Naive thymus-derived CD4-positive, alpha-beta T cell (primary cell): Measurements from ENCODE around the gene GNG7. TPM values are rescaled to one million over a fixed set of nuclear protein-coding genes. Genes with fewer than 3 reads are reported as not detected.
A peak's percentile ranks its signal among the peaks of the same experiment; 100 is the strongest.

Source experiments
- ATAC-seq: fragments of 150-1000 bp; cut with Tn5 transposase; 2 replicates; pipeline ENCODE4 v1.10.0; 2021; ENCODE audit warnings: mild to moderate bottlenecking, moderate library complexity
- CTCF ChIA-PET: fragments of 350-600 bp; sonication (Branson Sonifier 250); formaldehyde crosslinking; loops from one replicate; lab custom pipeline; 2021; ENCODE audit warnings: antibody characterized with exemption; lab: Charles Lee
- POLR2A ChIA-PET: fragments of 350-600 bp; sonication (Branson Sonifier 250); formaldehyde crosslinking; loops from one replicate; lab custom pipeline; 2021; ENCODE audit warnings: antibody characterized with exemption, inconsistent platforms; lab: Charles Lee
- DNase-seq, 9 donors: peaks; one replicate each; pipeline versions ENCODE4 v3.0.0 to v3.0.0-alpha.2; 2020 to 2022; ENCODE audit warnings: mixed read lengths in 1 of 9
- H3K27ac ChIP-seq: one replicate; pipeline ENCODE4 v1.7.0; 2013; ENCODE audit warnings: mild to moderate bottlenecking, low read depth, low read length, moderate library complexity
- H3K27me3 ChIP-seq, 2 donors: one replicate each; pipeline ENCODE4 v1.7.0; 2013; ENCODE audit warnings: low read length in 2 of 2, mild to moderate bottlenecking in 2 of 2, moderate library complexity in 2 of 2; ENCODE audit not compliant: control insufficient read depth in 2 of 2, insufficient read depth in 2 of 2
- H3K36me3 ChIP-seq, 3 experiments: 1 replicate in 2 of 3; 2 replicates in 1 of 3; pipeline ENCODE4 v1.7.0; 2013; ENCODE audit warnings: low read length in 3 of 3, mild to moderate bottlenecking in 3 of 3, moderate library complexity in 1 of 3; ENCODE audit not compliant: insufficient read depth in 3 of 3, control insufficient read depth in 2 of 3
- H3K4me1 ChIP-seq, 2 donors: one replicate each; pipeline ENCODE4 v1.7.0; 2013; ENCODE audit warnings: low read length in 2 of 2, mild to moderate bottlenecking in 2 of 2, moderate library complexity in 1 of 2; ENCODE audit not compliant: control insufficient read depth in 2 of 2, insufficient read depth in 2 of 2
- H3K4me3 ChIP-seq: 2 replicates; pipeline ENCODE4 v1.7.0; 2013; ENCODE audit warnings: mild to moderate bottlenecking, low read length
- H3K9me3 ChIP-seq, 3 experiments: 1 replicate in 2 of 3; 2 replicates in 1 of 3; pipeline ENCODE4 v1.7.0; 2013; ENCODE audit warnings: low read length in 3 of 3; ENCODE audit not compliant: control insufficient read depth in 2 of 3
- H3K27ac Mint-ChIP-seq, 9 donors: one replicate each; pipeline ENCODE4 v1.8.0; 2020 to 2022; ENCODE audit warnings: mixed read lengths in 9 of 9, mild to moderate bottlenecking in 8 of 9, moderate library complexity in 5 of 9, inconsistent platforms in 2 of 9
- H3K27me3 Mint-ChIP-seq, 5 donors: one replicate each; pipeline ENCODE4 v1.8.0; 2021 to 2022; ENCODE audit warnings: mixed read lengths in 5 of 5, mild to moderate bottlenecking in 1 of 5
- H3K36me3 Mint-ChIP-seq, 5 donors: one replicate each; pipeline ENCODE4 v1.8.0; 2020 to 2022; ENCODE audit warnings: mixed read lengths in 5 of 5, mild to moderate bottlenecking in 3 of 5, inconsistent platforms in 1 of 5
- H3K4me1 Mint-ChIP-seq, 7 donors: one replicate each; pipeline ENCODE4 v1.8.0; 2020 to 2022; ENCODE audit warnings: mixed read lengths in 7 of 7, mild to moderate bottlenecking in 3 of 7, inconsistent platforms in 1 of 7
- H3K4me3 Mint-ChIP-seq, 10 donors: one replicate each; pipeline ENCODE4 v1.8.0; 2020 to 2022; ENCODE audit warnings: mild to moderate bottlenecking in 10 of 10, mixed read lengths in 10 of 10, moderate library complexity in 6 of 10, inconsistent platforms in 2 of 10
- H3K9me3 Mint-ChIP-seq, 11 donors: one replicate each; pipeline ENCODE4 v1.8.0; 2020 to 2022; ENCODE audit warnings: mixed read lengths in 11 of 11, mild to moderate bottlenecking in 4 of 11, inconsistent platforms in 1 of 11, moderate library complexity in 1 of 11
- intact Hi-C, 2 donors: fragments of 100-400 bp; cut with micrococcal nuclease; formaldehyde crosslinking; loops; one replicate each; pipeline ENCODE4 v1.15.1; 2023
- polyA plus RNA-seq, 2 donors: library from polyadenylated mRNA; unstranded; fragments of 300-500 nt; fragmentation: Illumina TruSeq; gene quantifications; one replicate each; pipeline ENCODE4 v1.2.3, GENCODE V29; 2021
- total RNA-seq, 6 experiments: library from RNA in 5 of 6; stranded (reverse) in 5 of 6; gene quantifications; 1 replicate in 5 of 6; 2 replicates in 1 of 6; pipeline ENCODE4 v1.2.3 and lab custom pipeline; 2021 to 2026

Gene GNG7
- total and polyA plus RNA-seq, 7 experiments from 2014 or later, result 0.31 to 6.8 (median 4.7) TPM

- intact Hi-C loops, result no loop called here
- H3K4me3 ChIP-seq, result peak overlapping the region; percentile 18
- DNase-seq, result no peak
- Mint-ChIP-seq H3K9me3 (peaks cover 0 to 4% (median 0%) of the 10 kb centered on the region in 11 donors), H3K4me3 (peak overlapping the region; percentile 69 to 86 (median 77)), H3K36me3 (no peaks in the 10 kb centered on the region), H3K27ac (peak overlapping the region in 6 of 9 donors; percentile 54 to 90 (median 80)), H3K4me1 (peaks cover 6 to 40% (median 39%) of the 10 kb centered on the region in 7 donors), H3K27me3 (peaks cover 0 to 12% (median 0%) of the 10 kb centered on the region in 5 donors)
- H3K4me1 ChIP-seq, result peaks cover 0 to 16% of the 10 kb centered on the region in 2 donors
- ChIA-PET CTCF (no interaction called here), POLR2A (no interaction called here)
- H3K27me3 ChIP-seq, result no peaks in the 10 kb centered on the region
- no peak for ATAC-seq
- H3K36me3 ChIP-seq, result no peaks in the 10 kb centered on the region
- H3K9me3 ChIP-seq, result no peaks in the 10 kb centered on the region
- no peak overlapping the region for H3K27ac ChIP-seq
Observed at GRCh38 chr19:2703077-2703437, 563 bp upstream of the GNG7 start.

GRCh38 chr19:2701361-2702169, 929 bp downstream of the GNG7 start:
- DNase-seq (no peak), ATAC-seq (no peak)
- Mint-ChIP-seq H3K36me3 (no peaks in the 10 kb centered on the region), H3K27me3 (peaks cover 0 to 12% (median 0%) of the 10 kb centered on the region in 5 donors), H3K27ac (peak overlapping the region in 7 of 9 donors; percentile 41 to 88 (median 62)), H3K4me3 (peak overlapping the region; percentile 57 to 87 (median 75)), H3K4me1 (peaks cover 6 to 44% (median 39%) of the 10 kb centered on the region in 7 donors), H3K9me3 (peaks cover 0 to 4% (median 0%) of the 10 kb centered on the region in 11 donors)
- Histone ChIP-seq H3K27ac (peak overlapping the region; percentile 67), H3K9me3 (no peaks in the 10 kb centered on the region), H3K4me1 (peaks cover 0 to 16% of the 10 kb centered on the region in 2 donors), H3K4me3 (peak overlapping the region; percentile 39), H3K36me3 (no peaks in the 10 kb centered on the region), H3K27me3 (no peaks in the 10 kb centered on the region)
- ChIA-PET CTCF (interaction anchor here (0.5 to 0.6 kb wide), 5 partner anchors 47 to 438 kb away, joined by 3 to 7 read pairs (median 4); no protein-coding TSS in a partner anchor), POLR2A (interaction anchor here (0.6 to 2.1 kb wide), 6 partner anchors 9 to 249 kb away, joined by 3 to 11 read pairs (median 5); partner anchors contain the start of gene GADD45B)
- intact Hi-C loops, result loop anchor here in 1 of 2 donors (1.0 kb wide), 3 partner anchors 39 to 274 kb away; partner anchors contain the start of genes SLC39A3, THOP1 and TIMM13

- Histone ChIP-seq H3K27ac (no peak overlapping the region), H3K4me3 (no peak overlapping the region), H3K9me3 (no peaks in the 10 kb centered on the region), H3K4me1 (peaks cover 0 to 16% of the 10 kb centered on the region in 2 donors), H3K27me3 (no peaks in the 10 kb centered on the region), H3K36me3 (no peaks in the 10 kb centered on the region)
- POLR2A ChIA-PET, result interaction anchor here (1.2 to 2.1 kb wide), 4 partner anchors 10 to 250 kb away, joined by 5 to 11 read pairs (median 6); partner anchors contain the start of gene GADD45B
- peaks cover 0 to 12% (median 0%) of the 10 kb centered on the region in 5 donors for H3K27me3 Mint-ChIP-seq
- peak overlapping the region in 8 of 9 donors; percentile 3 to 70 (median 51) for H3K27ac Mint-ChIP-seq
- DNase-seq (no peak), ATAC-seq (no peak)
- CTCF ChIA-PET, result interaction anchor here (0.5 kb wide), 1 partner anchor 47 kb away, joined by 4 read pairs; no protein-coding TSS in a partner anchor
- peaks cover 6 to 44% (median 39%) of the 10 kb centered on the region in 7 donors for H3K4me1 Mint-ChIP-seq
- no peaks in the 10 kb centered on the region for H3K36me3 Mint-ChIP-seq
- intact Hi-C loops, result no loop called here
- H3K4me3 Mint-ChIP-seq, result peak overlapping the region in 9 of 10 donors; percentile 15 to 87 (median 70)
- peaks cover 0 to 4% (median 0%) of the 10 kb centered on the region in 11 donors for H3K9me3 Mint-ChIP-seq
Observed at GRCh38 chr19:2700660-2701360, 1.7 kb downstream of the GNG7 start.

GRCh38 chr19:2699413-2700140, 2.9 kb downstream of the GNG7 start:
- Mint-ChIP-seq H3K9me3 (peaks cover 0 to 4% (median 0%) of the 10 kb centered on the region in 11 donors), H3K27ac (peak overlapping the region in 7 of 9 donors; percentile 37 to 90 (median 69)), H3K4me1 (peaks cover 6 to 51% (median 45%) of the 10 kb centered on the region in 7 donors), H3K36me3 (no peaks in the 10 kb centered on the region), H3K4me3 (peak overlapping the region in 7 of 10 donors; percentile 13 to 74 (median 40)), H3K27me3 (peaks cover 0 to 12% (median 0%) of the 10 kb centered on the region in 5 donors)
- intact Hi-C loops, result no loop called here
- no peak for DNase-seq
- Histone ChIP-seq H3K27ac (no peak overlapping the region), H3K27me3 (no peaks in the 10 kb centered on the region), H3K4me1 (peaks cover 0 to 16% of the 10 kb centered on the region in 2 donors), H3K36me3 (no peaks in the 10 kb centered on the region), H3K9me3 (no peaks in the 10 kb centered on the region), H3K4me3 (no peak overlapping the region)
- CTCF ChIA-PET, result no interaction called here
- ATAC-seq, result no peak
- POLR2A ChIA-PET, result interaction anchor here (0.6 kb wide), 1 partner anchor 656 kb away, joined by 3 read pairs; no protein-coding TSS in a partner anchor

- intact Hi-C loops, result no loop called here
- no peaks in the 10 kb centered on the region for H3K36me3 ChIP-seq
- no peak overlapping the region for H3K4me3 ChIP-seq
- H3K27me3 ChIP-seq, result no peaks in the 10 kb centered on the region
- peaks cover 0 to under 1% of the 10 kb centered on the region in 2 donors for H3K4me1 ChIP-seq
- peak overlapping the region in 1 of 9 donors; percentile 25 for H3K27ac Mint-ChIP-seq
- no peaks in the 10 kb centered on the region for H3K9me3 Mint-ChIP-seq
- no peak for DNase-seq
- H3K4me1 Mint-ChIP-seq, result peaks cover 0 to 20% (median 15%) of the 10 kb centered on the region in 7 donors
- no peaks in the 10 kb centered on the region for H3K27me3 Mint-ChIP-seq
- POLR2A ChIA-PET, result no interaction called here
- H3K36me3 Mint-ChIP-seq, result peaks cover 0 to 6% (median 0%) of the 10 kb centered on the region in 5 donors
- no peak for ATAC-seq
- H3K27ac ChIP-seq, result no peak overlapping the region
- H3K9me3 ChIP-seq, result no peaks in the 10 kb centered on the region
- H3K4me3 Mint-ChIP-seq, result no peak overlapping the region
- CTCF ChIA-PET, result no interaction called here
Observed at GRCh38 chr19:2694196-2694595, 8.3 kb downstream of the GNG7 start.
